HG03196 (cell line): ENCODE data around the gene KYAT1.
"Not testable (repeated sequence)": the region's sequence is repeated elsewhere in the genome, so short reads cannot be mapped to it uniquely, and the experiment has no call there.

Source experiments
- ATAC-seq: cut with Tn5 transposase; IDR thresholded peaks from one replicate; pipeline ENCODE4 v1.9.1; 2021; ENCODE audit not compliant: unreplicated experiment

Gene KYAT1

DNA sequence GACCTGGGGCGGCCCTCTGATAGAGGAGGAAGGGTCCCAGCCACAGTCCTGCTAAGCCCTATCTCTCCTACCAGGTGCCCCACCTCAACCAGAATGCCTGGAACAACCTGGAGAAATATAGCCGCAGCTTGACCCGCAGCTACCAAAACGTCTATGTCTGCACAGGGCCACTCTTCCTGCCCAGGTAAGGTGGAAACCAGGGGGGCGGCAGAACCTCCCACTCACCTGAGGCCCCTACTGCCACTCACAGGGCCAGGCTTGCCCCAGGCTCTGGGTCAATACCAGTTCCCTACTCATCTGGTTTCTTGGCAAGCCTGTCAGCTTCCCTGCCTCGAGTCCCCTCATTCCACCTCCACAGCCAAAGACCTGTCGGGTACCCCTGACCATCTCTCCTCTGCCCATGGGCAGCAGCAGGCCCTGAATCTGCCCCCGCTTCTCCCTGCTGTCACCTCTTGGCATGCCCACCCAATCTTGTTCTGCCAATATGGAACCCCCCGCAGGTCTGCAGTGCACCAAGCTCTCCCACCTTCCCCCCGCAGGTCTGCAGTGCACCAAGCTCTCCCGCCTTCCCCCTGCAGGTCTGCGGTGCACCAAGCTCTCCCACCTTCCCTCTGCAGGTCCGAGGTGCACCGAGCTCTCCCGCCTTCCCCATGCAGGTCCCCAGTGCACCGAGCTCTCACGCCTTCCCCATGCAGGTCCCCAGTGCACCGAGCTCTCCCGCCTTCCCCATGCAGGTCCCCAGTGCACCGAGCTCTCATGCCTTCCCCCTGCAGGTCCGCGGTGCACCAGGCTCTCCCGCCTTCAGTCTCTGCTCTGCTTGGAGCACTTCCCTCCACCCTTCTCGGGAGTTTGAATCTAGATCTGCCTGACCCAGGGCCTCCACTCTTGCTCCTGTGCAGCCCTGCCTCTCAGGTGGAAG lies 60.8 kb downstream of the KYAT1 start:
- ATAC-seq, result no peak

DNA sequence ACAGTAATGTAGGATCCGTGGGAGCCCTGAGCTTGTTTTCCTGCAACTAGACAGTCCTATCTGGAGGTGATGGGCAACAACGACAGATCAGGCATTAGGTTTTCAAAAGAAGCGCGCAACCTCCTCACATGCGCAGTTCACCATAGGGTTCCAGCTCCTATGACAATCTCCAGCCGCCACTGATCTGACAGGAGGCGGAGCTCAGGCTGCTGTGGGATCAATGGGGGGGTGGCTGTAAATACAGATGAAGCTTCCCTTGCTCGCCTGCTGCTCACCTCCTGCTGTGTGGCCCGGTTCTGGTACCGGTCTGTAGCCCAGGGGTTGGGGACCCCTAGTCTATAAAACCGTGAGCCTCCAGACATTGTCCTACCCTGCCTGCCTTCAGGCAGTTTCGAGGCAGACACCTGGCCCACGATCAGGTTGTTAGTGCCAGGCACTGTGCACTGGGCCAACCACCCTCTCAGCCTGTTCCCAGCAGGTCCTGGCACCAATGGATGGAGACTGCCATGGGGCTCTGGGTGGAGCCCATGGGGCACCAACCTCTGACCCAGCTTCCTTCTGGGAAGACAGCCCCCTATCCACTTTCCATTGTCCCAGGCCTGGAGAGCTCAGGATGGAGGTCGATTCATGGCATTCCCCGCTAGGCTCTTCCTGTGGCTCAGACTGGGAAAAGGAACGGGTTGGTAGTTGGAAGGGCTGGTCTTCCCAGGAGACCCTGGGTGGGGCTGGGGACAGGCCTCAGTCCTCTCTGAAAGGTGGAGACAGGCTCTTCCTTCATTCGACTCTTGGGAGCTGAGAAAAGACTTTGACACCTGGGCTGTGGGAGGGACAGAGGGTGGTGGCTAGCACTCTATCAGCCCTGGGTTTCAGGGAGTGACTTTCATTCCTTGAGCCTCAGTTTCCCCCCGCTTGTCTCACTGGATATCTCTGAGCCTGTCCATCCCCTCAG lies 61.8 kb downstream of the KYAT1 start:
- ATAC-seq, result no peak

DNA sequence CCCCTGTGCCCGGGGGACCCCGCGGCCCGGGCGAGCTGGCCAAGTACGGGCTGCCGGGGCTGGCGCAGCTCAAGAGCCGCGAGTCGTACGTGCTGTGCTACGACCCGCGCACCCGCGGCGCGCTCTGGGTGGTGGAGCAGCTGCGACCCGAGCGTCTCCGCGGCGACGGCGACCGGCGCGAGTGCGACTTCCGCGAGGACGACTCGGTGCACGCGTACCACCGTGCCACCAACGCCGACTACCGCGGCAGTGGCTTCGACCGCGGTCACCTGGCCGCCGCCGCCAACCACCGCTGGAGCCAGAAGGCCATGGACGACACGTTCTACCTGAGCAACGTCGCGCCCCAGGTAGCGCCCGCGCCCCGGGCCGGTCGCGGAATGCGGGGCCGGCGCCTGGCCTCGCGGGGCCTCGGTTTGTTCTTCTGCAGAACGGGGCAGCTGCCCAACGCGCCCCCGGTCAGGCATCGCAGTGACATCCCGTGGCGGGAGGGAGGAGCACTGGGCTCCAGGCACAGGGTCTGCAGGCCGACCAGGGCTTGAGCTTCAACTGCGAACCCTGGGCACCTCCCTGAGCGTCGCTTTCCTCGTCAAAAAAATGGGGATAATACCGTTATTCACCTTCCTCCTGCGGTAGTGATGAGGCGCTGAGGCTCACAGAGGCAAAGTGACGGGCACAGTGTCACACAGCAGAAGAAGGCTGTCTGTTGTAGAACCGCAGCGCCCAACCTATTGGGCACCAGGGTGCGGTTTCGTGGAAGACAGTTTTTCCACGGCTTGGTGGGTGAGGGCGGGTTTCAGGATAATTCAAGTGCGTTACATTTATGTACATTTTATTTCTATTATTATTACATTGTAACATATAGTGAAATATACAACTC lies 62.7 kb downstream of the KYAT1 start:
- peak; percentile 22 for ATAC-seq

DNA sequence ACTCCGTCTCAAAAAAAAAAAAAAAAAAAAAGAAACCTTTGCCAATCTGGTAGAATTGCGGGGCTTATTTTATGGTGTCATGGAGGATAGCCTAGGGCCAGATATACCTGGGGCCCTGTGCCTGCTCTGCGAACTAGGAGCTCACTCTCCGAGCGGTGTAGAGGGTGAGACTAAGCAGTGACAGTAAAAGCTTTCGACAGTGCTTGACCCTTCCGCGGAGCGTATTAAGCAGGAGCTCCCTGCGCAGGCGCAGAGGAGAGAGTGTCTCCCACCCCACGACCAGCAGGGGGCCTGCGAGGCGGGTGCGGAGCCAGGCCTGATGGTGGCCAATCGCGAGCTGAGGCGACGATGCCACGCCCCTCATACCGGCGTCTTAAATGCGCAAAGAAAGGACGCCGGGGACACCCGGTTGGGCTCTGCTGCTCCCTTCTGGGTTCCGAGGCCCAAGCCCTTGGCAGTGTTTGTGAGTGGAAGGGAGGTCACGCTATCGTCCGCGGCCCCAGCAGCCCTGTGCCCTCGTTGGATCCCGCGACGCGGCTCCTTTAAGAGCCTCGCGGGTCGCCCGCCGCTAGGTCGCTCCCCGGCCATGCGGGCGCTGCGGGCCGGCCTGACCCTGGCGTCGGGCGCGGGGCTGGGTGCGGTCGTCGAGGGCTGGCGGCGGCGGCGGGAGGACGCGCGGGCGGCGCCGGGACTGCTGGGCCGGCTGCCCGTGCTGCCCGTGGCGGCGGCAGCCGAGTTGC lies 63.5 kb downstream of the KYAT1 start, which contains the start of gene ENDOG:
ENDOG (plus strand) TSS at position 402 of the 740 bp plus-strand sequence; CDS start at position 587, 185 bp downstream.
- ATAC-seq, result peak; percentile 81

DNA sequence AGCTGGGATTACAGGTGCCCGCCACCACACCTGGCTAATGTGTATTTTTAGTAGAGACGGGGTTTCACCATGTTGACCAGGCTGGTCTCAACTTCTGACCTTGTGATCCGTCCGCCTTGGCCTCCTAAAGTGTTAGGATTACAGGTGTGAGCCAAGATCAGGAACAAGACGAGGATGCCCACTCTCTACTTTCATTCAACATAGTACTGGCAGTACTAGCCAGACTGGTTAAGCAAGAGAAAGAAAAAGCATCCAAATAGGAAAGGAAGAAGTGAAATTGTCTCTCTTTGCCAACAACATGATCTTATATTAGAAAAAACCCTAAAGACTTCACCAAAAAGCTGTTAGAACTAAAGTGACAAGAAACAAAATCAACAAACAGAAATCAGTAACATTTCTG lies 70.9 kb downstream of the KYAT1 start:
- no peak for ATAC-seq

DNA sequence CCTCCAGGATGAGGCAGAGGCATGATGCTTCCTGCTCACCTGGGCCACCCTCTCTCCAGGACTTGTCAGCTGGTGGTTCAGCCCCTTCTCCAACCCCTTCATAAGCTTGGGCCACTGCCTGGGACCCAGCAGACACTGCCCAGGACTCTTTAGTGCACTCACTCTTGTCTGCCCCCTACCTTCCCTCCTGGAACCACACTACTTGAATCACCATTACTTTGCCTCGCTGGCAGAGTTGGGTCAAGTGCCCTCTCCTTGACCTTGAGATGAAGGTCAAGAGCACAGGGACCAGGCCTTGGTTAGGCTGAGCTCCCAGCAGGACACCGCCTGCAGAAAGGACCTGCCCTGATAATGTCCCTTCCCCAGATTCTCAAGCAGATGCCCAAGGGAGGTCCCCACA lies 71.9 kb downstream of the KYAT1 start:
- ATAC-seq, result no peak

DNA sequence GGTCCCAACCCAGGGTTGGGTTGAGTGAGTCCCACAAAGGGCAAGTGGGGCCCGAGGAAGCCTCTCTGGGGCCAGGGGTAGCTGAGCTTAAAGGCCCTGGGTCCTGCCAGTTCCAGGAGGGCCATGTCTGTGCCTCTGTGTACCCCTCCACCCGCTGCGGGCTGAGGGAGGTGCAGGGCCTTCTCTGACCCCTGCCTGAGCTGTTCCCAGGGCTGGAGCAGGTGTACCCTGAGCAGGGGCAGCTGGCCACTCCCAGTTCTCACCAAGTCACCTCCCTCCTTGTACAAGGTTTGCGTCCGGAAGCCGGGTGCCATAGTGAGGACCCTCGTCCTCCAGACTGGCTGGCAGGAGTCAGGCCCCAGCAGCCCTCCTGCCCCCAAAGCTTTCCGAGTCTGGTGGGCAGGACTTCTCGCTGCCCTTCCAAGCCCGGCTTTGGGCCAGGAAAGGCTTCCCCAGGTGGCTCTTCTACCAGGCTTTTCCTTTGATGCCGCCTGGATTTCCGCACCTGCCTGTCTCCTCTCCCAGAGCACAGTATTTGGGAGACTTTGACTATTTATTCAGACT lies 72.6 kb downstream of the KYAT1 start:
- no peak for ATAC-seq

DNA sequence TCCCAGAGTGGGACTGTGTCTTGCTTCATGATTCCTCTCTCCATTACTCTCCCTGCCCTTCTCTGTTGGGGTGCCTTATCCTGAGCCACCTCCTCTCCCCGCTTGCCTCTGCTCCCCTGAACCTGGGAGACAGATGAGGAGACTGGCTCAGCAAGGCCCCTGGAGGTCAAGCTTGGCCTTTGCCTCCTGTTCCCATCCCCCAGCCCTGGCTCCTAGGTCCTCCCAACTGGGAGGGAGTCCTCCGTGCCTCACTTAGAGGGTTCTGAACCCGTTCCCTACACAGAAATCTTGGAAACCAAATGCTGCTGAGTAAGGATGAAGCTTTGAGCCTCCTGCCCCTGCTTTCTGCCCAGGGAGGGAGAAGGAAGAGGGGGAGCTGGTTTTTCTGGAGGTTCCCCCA lies 73.2 kb downstream of the KYAT1 start:
- no peak for ATAC-seq

DNA sequence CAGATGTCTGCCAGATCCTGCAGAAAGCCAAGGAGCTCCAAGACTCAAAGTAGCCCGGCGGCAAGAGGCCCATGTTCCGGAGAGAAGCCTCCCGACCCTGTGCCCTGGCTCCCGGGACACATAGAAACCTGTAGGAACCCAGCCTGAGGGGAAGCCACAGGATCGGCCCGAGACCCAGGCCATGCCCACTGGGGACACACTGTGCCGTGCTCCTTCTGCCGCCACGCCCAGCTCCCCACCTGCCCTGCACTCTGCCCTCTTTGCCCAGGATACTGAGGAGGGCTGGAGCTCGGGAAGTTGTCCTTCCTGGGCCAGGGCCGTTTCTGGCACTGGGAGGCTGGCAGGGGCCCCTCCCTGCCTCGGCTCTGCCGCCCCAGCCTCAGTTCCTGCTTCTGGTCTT lies 73.9 kb downstream of the KYAT1 start:
- ATAC-seq, result no peak

DNA sequence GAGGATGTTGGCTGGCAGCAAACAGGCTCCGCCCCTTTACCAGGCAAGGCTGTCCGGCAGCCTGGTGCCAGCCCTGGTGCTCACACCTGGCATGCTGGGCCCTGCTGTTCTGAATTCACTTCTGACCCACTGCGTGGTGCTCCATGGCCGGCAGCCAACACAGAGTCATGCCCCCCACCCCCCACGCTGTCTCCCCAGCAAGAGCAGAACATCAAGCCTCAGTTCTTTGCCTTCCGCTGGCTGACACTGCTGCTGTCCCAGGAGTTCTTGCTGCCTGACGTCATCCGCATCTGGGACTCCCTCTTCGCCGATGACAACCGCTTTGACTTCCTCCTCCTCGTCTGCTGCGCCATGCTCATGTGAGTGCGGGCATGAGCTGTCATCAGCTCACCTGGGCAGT lies 76.1 kb downstream of the KYAT1 start:
- ATAC-seq, result no peak

DNA sequence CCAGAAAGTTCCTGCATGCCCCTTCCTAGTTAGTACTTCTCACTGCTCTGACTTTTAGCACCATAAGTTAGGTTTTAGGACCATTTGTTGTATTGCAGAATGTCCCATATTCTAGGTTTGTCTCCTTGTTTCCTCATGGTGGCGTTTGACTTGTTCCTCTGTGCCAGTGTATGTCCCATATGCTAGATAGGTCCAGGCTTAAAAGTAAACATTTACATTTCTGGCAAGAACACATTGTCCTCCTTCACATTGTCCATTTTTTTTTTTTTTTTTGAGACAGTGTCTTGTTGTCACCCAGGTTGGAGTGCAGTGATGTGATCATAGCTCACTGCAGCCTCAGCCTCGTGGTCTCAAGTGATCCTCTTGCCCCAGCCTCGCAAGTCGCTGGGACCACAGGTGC lies 79.3 kb downstream of the KYAT1 start:
- ATAC-seq, result no peak

DNA sequence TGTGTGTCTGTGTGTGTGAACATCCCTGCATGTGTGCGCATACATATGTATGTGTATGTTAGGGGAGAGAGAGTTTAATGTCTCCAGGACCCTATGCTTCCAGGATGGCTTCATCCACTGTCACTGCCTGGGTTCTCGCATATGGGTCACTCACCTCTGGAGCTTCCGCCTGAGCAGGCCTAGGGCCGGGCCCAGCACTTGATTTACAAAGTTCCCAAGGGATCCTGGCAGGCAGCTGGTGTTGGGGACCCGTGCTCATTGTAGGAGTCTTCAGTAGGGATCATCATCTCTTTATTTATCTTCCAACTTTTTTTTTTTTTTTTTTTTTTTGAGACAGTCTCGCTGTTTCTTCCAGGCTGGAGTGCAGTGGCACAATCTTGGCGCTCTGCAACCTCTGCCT lies 81.7 kb downstream of the KYAT1 start:
- ATAC-seq, result no peak

DNA sequence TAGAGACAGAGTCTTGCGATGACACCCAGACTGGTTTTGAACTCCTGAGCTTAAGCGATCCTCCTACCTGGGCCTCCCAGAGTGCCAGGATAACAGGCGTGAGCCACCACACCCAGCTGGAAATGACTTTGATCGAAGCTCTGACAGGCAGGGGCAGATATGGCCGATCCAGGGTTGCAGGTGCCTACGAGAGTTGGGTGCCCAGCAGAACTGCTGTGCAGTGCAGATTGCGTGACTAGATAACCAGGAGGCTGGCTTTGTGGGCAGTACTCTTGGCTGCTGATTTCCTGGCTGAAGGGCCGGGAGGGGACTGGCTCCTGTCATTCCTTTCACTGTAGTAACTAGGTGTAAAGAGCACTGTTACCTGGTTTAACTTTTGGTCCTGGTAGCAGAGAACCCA lies 82.9 kb downstream of the KYAT1 start:
- no peak for ATAC-seq

DNA sequence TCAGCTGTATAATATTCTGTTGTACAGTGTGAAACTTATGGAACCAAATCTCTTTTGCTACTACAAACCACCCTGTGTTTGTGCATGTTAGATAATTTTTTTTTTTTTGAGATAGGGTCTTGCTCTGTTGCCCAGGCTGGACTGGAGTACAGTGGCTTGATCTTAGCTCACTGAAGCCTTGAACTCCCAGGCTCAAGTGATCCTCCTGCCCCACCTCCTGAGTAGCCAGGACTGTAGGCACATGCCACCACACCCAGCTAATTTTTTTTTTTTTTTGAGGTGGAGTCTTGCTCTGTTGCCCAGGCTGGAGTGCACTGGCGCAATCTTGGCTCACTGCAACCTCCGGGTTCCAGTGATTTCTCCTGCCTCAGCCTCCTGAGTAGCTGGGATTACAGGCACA lies 86.8 kb downstream of the KYAT1 start:
- ATAC-seq, result not testable (repeated sequence)

DNA sequence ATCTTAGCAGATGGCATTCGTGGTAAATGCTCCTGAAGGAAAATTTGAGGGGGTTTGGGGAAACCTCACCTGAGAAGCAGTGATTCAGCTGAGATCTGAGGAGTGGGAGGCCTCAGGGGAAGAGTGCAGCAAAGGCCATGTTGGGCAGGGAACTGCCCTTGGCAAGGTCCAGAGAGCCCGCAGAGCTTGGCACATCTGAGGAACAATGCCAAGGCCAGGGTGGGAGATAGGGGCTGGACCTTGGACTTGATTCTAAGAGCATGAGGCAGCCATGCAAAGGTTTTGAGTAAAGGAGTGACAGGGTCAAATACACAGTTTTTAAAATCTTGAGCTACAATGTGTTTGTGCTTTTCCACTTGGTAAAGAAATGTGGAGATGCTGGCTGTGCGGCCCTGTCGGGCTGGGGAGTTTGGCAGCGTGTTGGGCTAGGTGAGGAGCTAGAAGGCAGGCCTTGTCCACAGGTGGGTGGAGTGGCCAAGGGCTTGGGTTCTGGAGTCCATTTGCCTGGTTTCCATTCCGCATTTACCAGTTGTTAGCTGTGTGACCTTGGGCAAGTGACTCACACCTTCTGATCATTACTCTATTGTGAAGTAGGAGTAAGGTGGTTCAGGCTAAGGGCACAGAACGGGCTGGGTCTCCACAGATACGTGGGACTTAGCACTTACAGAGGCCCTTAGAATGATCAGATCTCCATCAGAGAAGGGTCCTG lies 88.6 kb downstream of the KYAT1 start:
- ATAC-seq, result no peak

DNA sequence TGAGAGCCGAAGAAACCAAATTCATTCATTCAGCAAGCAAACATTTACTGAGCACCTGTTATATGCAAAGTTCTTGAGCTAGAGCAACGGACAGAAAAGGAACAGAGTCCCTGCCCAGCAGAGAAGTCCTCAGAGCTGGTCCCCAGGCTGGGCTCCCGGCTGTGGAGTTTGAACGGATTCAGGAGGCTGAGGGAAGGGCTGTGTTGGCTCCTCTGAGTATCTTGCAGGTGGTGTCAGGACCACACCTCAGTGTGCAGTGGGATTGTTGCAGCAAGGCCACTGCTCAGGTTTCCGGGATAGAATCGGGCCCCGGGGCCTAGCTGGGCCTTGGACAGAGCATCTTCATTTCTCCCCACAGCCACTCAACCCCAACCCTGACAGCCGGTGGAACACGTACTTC lies 89.6 kb downstream of the KYAT1 start:
- no peak for ATAC-seq

DNA sequence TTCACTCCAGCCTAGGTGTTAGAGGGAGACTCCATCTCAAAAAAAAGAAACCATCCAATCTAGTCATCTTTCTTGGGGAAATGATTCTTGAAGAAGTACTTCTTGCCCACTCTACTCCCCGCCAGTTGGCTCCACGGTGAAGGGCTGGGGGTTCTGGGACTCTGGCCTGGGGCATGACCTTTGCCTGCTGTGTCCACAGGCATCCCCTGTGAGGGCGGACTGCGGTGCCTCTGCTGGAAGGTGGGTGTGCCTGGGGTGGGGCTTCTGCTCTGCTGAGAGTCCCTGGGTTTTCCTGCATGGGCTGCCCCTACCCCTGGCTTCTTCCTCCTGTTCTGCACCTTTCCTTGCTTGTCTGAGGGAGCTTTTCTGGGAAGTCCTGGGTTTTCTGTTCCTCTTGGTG lies 91.2 kb downstream of the KYAT1 start:
- ATAC-seq, result no peak

DNA sequence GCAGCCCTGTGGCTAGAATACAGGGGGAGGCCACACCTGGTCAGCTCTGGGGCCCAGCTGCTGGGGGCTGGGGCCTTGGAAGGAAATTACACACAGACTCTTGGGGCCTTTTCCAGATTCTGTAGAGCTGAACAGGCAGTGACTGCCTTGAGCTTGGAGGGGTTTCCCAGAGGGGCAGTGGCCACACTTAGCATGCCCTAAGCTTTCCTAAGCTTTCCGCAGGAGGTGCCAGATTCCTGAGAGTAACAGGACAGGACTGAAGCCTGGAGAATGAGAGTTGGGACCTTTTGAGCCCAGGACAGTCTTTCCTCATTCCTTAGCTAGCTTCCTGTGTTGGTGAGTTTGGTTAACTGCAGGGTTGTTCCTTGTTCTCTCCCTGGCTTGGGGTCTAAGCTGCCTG lies 93.3 kb downstream of the KYAT1 start:
- no peak for ATAC-seq

DNA sequence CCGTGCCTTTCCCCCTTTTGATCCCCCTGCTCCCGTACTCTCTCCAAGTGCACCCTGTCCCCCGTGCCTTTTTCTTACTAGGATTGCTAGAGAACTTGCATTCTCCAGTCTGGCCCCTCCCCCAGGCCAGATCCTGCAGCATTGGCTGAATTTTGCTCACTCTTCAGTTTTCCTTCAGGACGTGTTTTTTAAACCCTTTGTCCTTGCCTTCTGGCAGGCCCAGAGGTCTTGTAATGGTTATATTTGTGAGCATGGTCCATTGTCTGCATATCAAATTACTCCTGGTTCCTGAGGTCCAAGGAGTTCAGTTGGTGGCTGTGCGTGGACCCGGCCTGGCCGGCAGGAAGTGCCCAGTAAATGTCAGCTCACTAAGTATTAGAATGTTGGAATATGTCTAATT lies 94.1 kb downstream of the KYAT1 start:
- no peak for ATAC-seq
